ENCODE results near the gene DDN. TPM values are rescaled to one million over a fixed set of nuclear protein-coding genes. Genes with fewer than 3 reads are reported as not detected.

DDN gene
- total RNA-seq, 1 donor from 2014 or later = not detected

- intact Hi-C loops (cut with DNase I) = no loop called here
- Histone ChIP-seq H3K36me3 (no peaks in the 10 kb centered on the region), H3K27ac (no peak overlapping the region), H3K27me3 (no peaks in the 10 kb centered on the region), H3K4me1 (peaks cover 0 to 9% of the 10 kb centered on the region in 2 donors), H3K4me3 (no peak overlapping the region), H3K9me3 (no peaks in the 10 kb centered on the region)
- peak; percentile 69 to 83 (median 81) for TF ChIP-seq CTCF (IDR thresholded peaks at IDR 0.05)
- no peak for DNase-seq (ENCODE audit: low spot score in 2 of 2)
These were observed 11.0 kb downstream of the DDN start for GRCh38 chr12:48988030-48988649.

- TF ChIP-seq CTCF (IDR thresholded peaks at IDR 0.05) = no peak
- intact Hi-C loops (cut with DNase I) = no loop called here
- Histone ChIP-seq H3K4me1 (peaks cover 0 to 9% of the 10 kb centered on the region in 2 donors), H3K27me3 (peaks cover 1% of the 10 kb centered on the region), H3K9me3 (no peaks in the 10 kb centered on the region), H3K36me3 (no peaks in the 10 kb centered on the region), H3K27ac (no peak overlapping the region), H3K4me3 (no peak overlapping the region)
- DNase-seq (ENCODE audit: low spot score in 2 of 2) = no peak
These were observed 12.4 kb downstream of the DDN start for GRCh38 chr12:48986720-48987291.

- Histone ChIP-seq H3K4me3 (no peak overlapping the region), H3K4me1 (peaks cover 6 to 9% of the 10 kb centered on the region in 2 donors), H3K27me3 (peaks cover 10% of the 10 kb centered on the region), H3K9me3 (no peaks in the 10 kb centered on the region), H3K27ac (no peak overlapping the region), H3K36me3 (no peaks in the 10 kb centered on the region)
- intact Hi-C loops (cut with DNase I) = no loop called here
- no peak for DNase-seq (ENCODE audit: low spot score in 2 of 2)
- no peak for TF ChIP-seq CTCF (IDR thresholded peaks at IDR 0.05)
These were observed 13.3 kb downstream of the DDN start for GRCh38 chr12:48985901-48986300.

- DNase-seq (ENCODE audit: low spot score in 2 of 2) = peak in 1 of 2 donors; percentile 62
- Histone ChIP-seq H3K27ac (no peak overlapping the region), H3K36me3 (no peaks in the 10 kb centered on the region), H3K4me3 (peak overlapping the region in 1 of 2 donors; percentile 33), H3K4me1 (peaks cover 9 to 12% of the 10 kb centered on the region in 2 donors), H3K27me3 (peaks cover 15% of the 10 kb centered on the region), H3K9me3 (no peaks in the 10 kb centered on the region)
- intact Hi-C loops (cut with DNase I) = no loop called here
- TF ChIP-seq CTCF (IDR thresholded peaks at IDR 0.05) = no peak
These were observed 13.7 kb downstream of the DDN start for GRCh38 chr12:48985475-48985897.

- Histone ChIP-seq H3K4me3 (no peak overlapping the region), H3K27me3 (peaks cover 24% of the 10 kb centered on the region), H3K4me1 (peaks cover 25 to 38% of the 10 kb centered on the region in 2 donors), H3K9me3 (no peaks in the 10 kb centered on the region), H3K27ac (no peak overlapping the region), H3K36me3 (no peaks in the 10 kb centered on the region)
- DNase-seq (ENCODE audit: low spot score in 2 of 2) = no peak
- TF ChIP-seq CTCF (IDR thresholded peaks at IDR 0.05) = no peak
- intact Hi-C loops (cut with DNase I) = no loop called here
These were observed 16.6 kb downstream of the DDN start for GRCh38 chr12:48982397-48983080.

Data from ascending aorta (tissue), 2 donors.